Vagina (tissue), 2 donors: ENCODE data around the gene CFAP299. TPM values are rescaled to one million over a fixed set of nuclear protein-coding genes. Genes with fewer than 3 reads are reported as not detected.

Experiments used
- DNase-seq, 2 donors: peaks; one replicate each; pipeline ENCODE4 v3.0.0-alpha.2; 2017; ENCODE audit errors: extremely low spot score in 2 of 2
- H3K27ac ChIP-seq: fragments of 200-600 bp; sonication (generic); one replicate; pipeline ENCODE4 v1.5.1; 2019
- H3K27me3 ChIP-seq: fragments of 200-600 bp; sonication (generic); one replicate; pipeline ENCODE4 v1.5.1; 2019
- H3K36me3 ChIP-seq, 2 donors: fragments of 200-600 bp; sonication (generic); one replicate each; pipeline ENCODE4 v1.5.1; 2017 to 2019
- H3K4me1 ChIP-seq: fragments of 200-600 bp; sonication (generic); one replicate; pipeline ENCODE4 v1.5.1; 2019
- H3K4me3 ChIP-seq, 2 donors: fragments of 200-600 bp; sonication (generic); 1 replicate in 1 of 2; 2 replicates in 1 of 2; pipeline ENCODE4 v1.5.1; 2016 to 2019
- H3K9me3 ChIP-seq: fragments of 200-600 bp; sonication (generic); one replicate; pipeline ENCODE4 v1.5.1; 2019
- CTCF ChIP-seq, 3 experiments: fragments of 450-650 bp in 2 of 3; fragments of 200-600 bp in 1 of 3; sonication (generic) in 1 of 3; IDR thresholded peaks; one replicate each; pipeline ENCODE4 v1.5.1; 2017 to 2019; ENCODE audit warnings: antibody characterized with exemption in 3 of 3, mild to moderate bottlenecking in 2 of 3, moderate library complexity in 2 of 3
- POLR2A ChIP-seq, 2 donors: fragments of 450-650 bp; IDR thresholded peaks; one replicate each; pipeline ENCODE4 v1.6.1; 2017; ENCODE audit warnings: antibody characterized with exemption in 2 of 2, mild to moderate bottlenecking in 2 of 2, moderate library complexity in 2 of 2
- POLR2AphosphoS5 ChIP-seq, 2 donors: sonication (generic); formaldehyde crosslinking; IDR thresholded peaks; one replicate each; pipeline ENCODE4 v1.9.0; 2017; ENCODE audit warnings: antibody characterized with exemption in 2 of 2, mild to moderate bottlenecking in 2 of 2, low read depth in 1 of 2; ENCODE audit not compliant: insufficient read depth in 1 of 2
- intact Hi-C: fragments of 100-400 bp; cut with DNase I; formaldehyde crosslinking; loops from one replicate; pipeline ENCODE4 v1.15.1; 2023
- total RNA-seq: library from RNA; depleted of rRNA; stranded (reverse); fragments of >200 nt; gene quantifications from one replicate; pipeline ENCODE4 v1.2.3, GENCODE V29; 2016

CFAP299 gene
- total RNA-seq, 1 donor from 2014 or later: not detected

- Histone ChIP-seq H3K36me3 (no peaks in the 10 kb centered on the region), H3K4me1 (no peaks in the 10 kb centered on the region), H3K27me3 (no peaks in the 10 kb centered on the region), H3K9me3 (no peaks in the 10 kb centered on the region), H3K4me3 (no peak overlapping the region), H3K27ac (no peak overlapping the region)
- TF ChIP-seq CTCF (IDR thresholded peaks at IDR 0.05) (no peak), POLR2AphosphoS5 (IDR thresholded peaks at IDR 0.05; ENCODE audit: insufficient read depth in 1 of 2, low read depth in 1 of 2) (no peak), POLR2A (IDR thresholded peaks at IDR 0.05) (no peak)
- intact Hi-C loops: no loop called here
- no peak for DNase-seq
These were observed 581.2 kb downstream of the CFAP299 start for GRCh38 chr4:80916770-80917169.

GRCh38 chr4:80918004-80918403 is 582.5 kb downstream of the CFAP299 start:
- H3K9me3 ChIP-seq: no peaks in the 10 kb centered on the region
- H3K4me1 ChIP-seq: no peaks in the 10 kb centered on the region
- H3K27ac ChIP-seq: no peak overlapping the region
- no peaks in the 10 kb centered on the region for H3K36me3 ChIP-seq
- intact Hi-C loops: no loop called here
- no peak overlapping the region for H3K4me3 ChIP-seq
- TF ChIP-seq CTCF (IDR thresholded peaks at IDR 0.05): no peak
- TF ChIP-seq POLR2AphosphoS5 (IDR thresholded peaks at IDR 0.05; ENCODE audit: insufficient read depth in 1 of 2, low read depth in 1 of 2): no peak
- TF ChIP-seq POLR2A (IDR thresholded peaks at IDR 0.05): no peak
- H3K27me3 ChIP-seq: no peaks in the 10 kb centered on the region
- no peak for DNase-seq

DNA sequence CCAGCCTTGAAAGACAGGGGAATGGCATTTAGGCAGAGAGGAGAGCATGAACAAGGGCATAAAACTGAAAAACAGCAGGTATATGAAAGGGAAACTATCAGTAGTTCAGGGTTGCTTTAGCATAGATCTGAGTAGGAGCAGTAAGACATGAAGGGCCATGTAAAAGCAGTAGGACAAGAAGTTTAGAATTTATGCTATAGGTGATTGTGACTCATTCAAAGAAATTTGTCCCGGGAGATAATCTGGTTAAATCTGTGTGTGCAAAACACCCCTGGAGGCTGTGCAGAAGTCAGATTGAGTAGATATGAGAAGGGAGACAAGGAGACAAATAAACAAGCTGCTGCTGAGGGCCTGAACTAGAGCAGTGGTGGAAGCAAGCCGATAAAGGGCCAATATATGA is 585.9 kb downstream of the CFAP299 start:
- no peak for DNase-seq
- no peak for TF ChIP-seq CTCF (IDR thresholded peaks at IDR 0.05)
- no peak for TF ChIP-seq POLR2A (IDR thresholded peaks at IDR 0.05)
- no peak for TF ChIP-seq POLR2AphosphoS5 (IDR thresholded peaks at IDR 0.05; ENCODE audit: insufficient read depth in 1 of 2, low read depth in 1 of 2)
- no peaks in the 10 kb centered on the region for H3K36me3 ChIP-seq
- no peaks in the 10 kb centered on the region for H3K27me3 ChIP-seq
- H3K9me3 ChIP-seq: no peaks in the 10 kb centered on the region
- no peak overlapping the region for H3K27ac ChIP-seq
- H3K4me1 ChIP-seq: no peaks in the 10 kb centered on the region
- no peak overlapping the region for H3K4me3 ChIP-seq
- intact Hi-C loops: no loop called here

DNA sequence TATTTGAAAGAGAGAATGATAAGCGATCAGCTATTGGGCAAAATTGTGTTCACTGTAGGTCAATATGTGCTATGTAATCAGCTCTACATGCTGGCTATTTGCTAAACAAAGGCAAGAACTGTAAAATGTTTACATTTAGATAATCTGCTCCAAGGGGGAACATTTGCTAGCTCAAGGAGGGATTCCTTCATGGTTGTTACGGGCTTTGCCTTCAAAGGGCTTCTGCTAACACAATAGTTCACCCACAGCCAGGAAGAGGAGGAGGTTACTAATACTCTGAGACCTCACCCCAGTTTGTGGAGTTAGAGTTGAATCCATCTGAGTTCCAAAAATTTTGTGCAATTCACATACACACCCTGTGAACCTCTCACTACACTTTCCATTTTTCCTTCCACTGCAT is 587.4 kb downstream of the CFAP299 start:
- H3K27ac ChIP-seq: no peak overlapping the region
- TF ChIP-seq POLR2A (IDR thresholded peaks at IDR 0.05) (no peak), POLR2AphosphoS5 (IDR thresholded peaks at IDR 0.05; ENCODE audit: insufficient read depth in 1 of 2, low read depth in 1 of 2) (no peak), CTCF (IDR thresholded peaks at IDR 0.05) (no peak)
- H3K4me3 ChIP-seq: no peak overlapping the region
- no peak for DNase-seq
- intact Hi-C loops: no loop called here
- no peaks in the 10 kb centered on the region for H3K9me3 ChIP-seq
- H3K27me3 ChIP-seq: no peaks in the 10 kb centered on the region
- H3K36me3 ChIP-seq: no peaks in the 10 kb centered on the region
- no peaks in the 10 kb centered on the region for H3K4me1 ChIP-seq

- Histone ChIP-seq H3K4me1 (no peaks in the 10 kb centered on the region), H3K9me3 (no peaks in the 10 kb centered on the region), H3K36me3 (no peaks in the 10 kb centered on the region), H3K27ac (no peak overlapping the region), H3K27me3 (no peaks in the 10 kb centered on the region), H3K4me3 (no peak overlapping the region)
- DNase-seq: no peak
- intact Hi-C loops: no loop called here
- no peak for TF ChIP-seq CTCF (IDR thresholded peaks at IDR 0.05)
- TF ChIP-seq POLR2AphosphoS5 (IDR thresholded peaks at IDR 0.05; ENCODE audit: insufficient read depth in 1 of 2, low read depth in 1 of 2): no peak
- TF ChIP-seq POLR2A (IDR thresholded peaks at IDR 0.05): no peak
These were observed 589.8 kb downstream of the CFAP299 start for GRCh38 chr4:80925293-80925692.
